MM.1S (cell line): Measurements from ENCODE around the gene CYS1.

ENCODE experiments used
- DNase-seq: peaks from one replicate; pipeline ENCODE4 v3.0.0-alpha.2; 2015
- H2AFZ ChIP-seq: fragments of 300-600 bp; sonication (generic); 2 replicates; pipeline ENCODE4 v1.6.0; 2016; ENCODE audit warnings: antibody characterized with exemption, low read length
- H3F3A ChIP-seq: fragments of 300-600 bp; sonication (generic); 2 replicates; pipeline ENCODE4 v1.6.1; 2016; ENCODE audit warnings: mild to moderate bottlenecking, antibody characterized with exemption, low read length, moderate library complexity, mixed read lengths; ENCODE audit not compliant: insufficient read depth
- H3K27ac ChIP-seq: fragments of 300-600 bp; sonication (generic); 2 replicates; pipeline ENCODE4 v1.5.1; 2016; ENCODE audit warnings: mild to moderate bottlenecking, low read length
- H3K27me3 ChIP-seq: fragments of 300-600 bp; sonication (generic); replicated peaks from 2 replicates; pipeline ENCODE4 v1.6.0; 2016; ENCODE audit warnings: low read length; ENCODE audit not compliant: insufficient read depth
- H3K36me3 ChIP-seq: fragments of 300-600 bp; sonication (generic); replicated peaks from 2 replicates; pipeline ENCODE4 v1.6.1; 2016; ENCODE audit warnings: mild to moderate bottlenecking, low read length, mixed read lengths; ENCODE audit not compliant: insufficient read depth
- H3K4me1 ChIP-seq: fragments of 300-600 bp; sonication (generic); 2 replicates; pipeline ENCODE4 v1.6.1; 2016; ENCODE audit warnings: low read length, mixed read lengths
- H3K4me2 ChIP-seq: fragments of 300-600 bp; sonication (generic); 2 replicates; pipeline ENCODE4 v1.6.0; 2016; ENCODE audit warnings: low read depth, low read length
- H3K4me3 ChIP-seq: fragments of 300-600 bp; sonication (generic); 2 replicates; pipeline ENCODE4 v1.5.1; 2016; ENCODE audit warnings: low read length, mixed read lengths
- H3K79me2 ChIP-seq: fragments of 300-600 bp; sonication (generic); 2 replicates; pipeline ENCODE4 v1.6.1; 2016; ENCODE audit warnings: mixed run types, low read length, mixed read lengths
- H3K9ac ChIP-seq: fragments of 300-600 bp; sonication (generic); 2 replicates; pipeline ENCODE4 v1.6.1; 2016; ENCODE audit warnings: low read length, mixed read lengths
- H3K9me2 ChIP-seq: fragments of 300-600 bp; sonication (generic); replicated peaks from 2 replicates; pipeline ENCODE4 v1.6.1; 2016; ENCODE audit warnings: mild to moderate bottlenecking, low read length, mixed read lengths; ENCODE audit not compliant: insufficient read depth
- H3K9me3 ChIP-seq: fragments of 300-600 bp; sonication (generic); replicated peaks from 2 replicates; pipeline ENCODE4 v1.6.1; 2016; ENCODE audit warnings: mild to moderate bottlenecking, low read length, mixed read lengths; ENCODE audit not compliant: insufficient read depth
- H4K20me1 ChIP-seq: fragments of 300-600 bp; sonication (generic); 2 replicates; pipeline ENCODE4 v1.6.1; 2016; ENCODE audit warnings: mild to moderate bottlenecking, low read length, moderate library complexity, mixed read lengths; ENCODE audit not compliant: insufficient read depth
- CTCF ChIP-seq: fragments of 300-600 bp; sonication (generic); IDR thresholded peaks from 2 replicates; pipeline ENCODE4 v1.5.1; 2016; ENCODE audit warnings: antibody characterized with exemption, low read length, mixed read lengths
- EZH2 ChIP-seq: fragments of 300-600 bp; sonication (generic); optimal IDR thresholded peaks from 2 replicates; pipeline ENCODE3; 2017; ENCODE audit warnings: low read depth, mild to moderate bottlenecking, antibody characterized with exemption, low read length, mixed read lengths
- EZH2phosphoT487 ChIP-seq: fragments of 300-600 bp; sonication (generic); IDR thresholded peaks from 2 replicates; pipeline ENCODE4 v1.6.1; 2018; ENCODE audit warnings: antibody characterized with exemption, low read length

Gene CYS1

GRCh38 chr2:10054424-10054823 is 25.8 kb downstream of the CYS1 start:
- Histone ChIP-seq H4K20me1 (no peaks in the 10 kb centered on the region), H3F3A (no peaks in the 10 kb centered on the region), H3K4me2 (no peak overlapping the region), H3K4me3 (no peak overlapping the region), H3K9me3 (no peaks in the 10 kb centered on the region), H3K27ac (no peak overlapping the region), H2AFZ (no peak overlapping the region), H3K36me3 (peaks cover 7% of the 10 kb centered on the region; the same call in 1 of the 2 replicates), H3K79me2 (peaks cover 2% of the 10 kb centered on the region; the same call in 1 of the 2 replicates), H3K27me3 (no peaks in the 10 kb centered on the region), H3K4me1 (no peaks in the 10 kb centered on the region), H3K9ac (no peak overlapping the region), H3K9me2 (no peaks in the 10 kb centered on the region)
- TF ChIP-seq EZH2 (no peak), CTCF (no peak), EZH2phosphoT487 (no peak)
- DNase-seq: no peak

- Histone ChIP-seq H3K27ac (no peak overlapping the region), H3K27me3 (no peaks in the 10 kb centered on the region), H3K4me3 (no peak overlapping the region), H2AFZ (no peak overlapping the region), H3K9ac (no peak overlapping the region), H3K4me2 (no peak overlapping the region), H3K36me3 (peaks cover 7% of the 10 kb centered on the region), H3K4me1 (no peaks in the 10 kb centered on the region), H3K9me2 (no peaks in the 10 kb centered on the region), H3K79me2 (peaks cover 7% of the 10 kb centered on the region; the same call in 1 of the 2 replicates), H4K20me1 (no peaks in the 10 kb centered on the region), H3K9me3 (no peaks in the 10 kb centered on the region), H3F3A (no peaks in the 10 kb centered on the region; the same call in 1 of the 2 replicates)
- DNase-seq: no peak
- TF ChIP-seq CTCF (no peak), EZH2 (no peak), EZH2phosphoT487 (no peak)
Observed at GRCh38 chr2:10053351-10053750, 26.9 kb downstream of the CYS1 start.

- TF ChIP-seq EZH2 (no peak), CTCF (no peak), EZH2phosphoT487 (no peak)
- Histone ChIP-seq H4K20me1 (no peaks in the 10 kb centered on the region), H3K79me2 (peaks cover 7% of the 10 kb centered on the region; the same call in 1 of the 2 replicates), H3K4me1 (no peaks in the 10 kb centered on the region), H3K9me2 (no peaks in the 10 kb centered on the region), H3K27me3 (no peaks in the 10 kb centered on the region), H3K4me3 (no peak overlapping the region), H3K36me3 (peaks cover 7% of the 10 kb centered on the region), H3K9ac (no peak overlapping the region), H3K4me2 (no peak overlapping the region), H3F3A (no peaks in the 10 kb centered on the region; the same call in 1 of the 2 replicates), H3K27ac (no peak overlapping the region), H2AFZ (no peak overlapping the region), H3K9me3 (no peaks in the 10 kb centered on the region)
- no peak for DNase-seq
Observed at GRCh38 chr2:10052216-10052615, 28.0 kb downstream of the CYS1 start.
